GM19238 (cell line): ENCODE data around the gene OR7D4.
"Not testable (repeated sequence)": the region's sequence is repeated elsewhere in the genome, so short reads cannot be mapped to it uniquely, and the experiment has no call there.

Experiments used
- DNase-seq: peaks from one replicate; pipeline ENCODE4 v3.0.0; 2011; ENCODE audit warnings: low spot score; ENCODE audit not compliant: insufficient read length

The OR7D4 gene

DNA sequence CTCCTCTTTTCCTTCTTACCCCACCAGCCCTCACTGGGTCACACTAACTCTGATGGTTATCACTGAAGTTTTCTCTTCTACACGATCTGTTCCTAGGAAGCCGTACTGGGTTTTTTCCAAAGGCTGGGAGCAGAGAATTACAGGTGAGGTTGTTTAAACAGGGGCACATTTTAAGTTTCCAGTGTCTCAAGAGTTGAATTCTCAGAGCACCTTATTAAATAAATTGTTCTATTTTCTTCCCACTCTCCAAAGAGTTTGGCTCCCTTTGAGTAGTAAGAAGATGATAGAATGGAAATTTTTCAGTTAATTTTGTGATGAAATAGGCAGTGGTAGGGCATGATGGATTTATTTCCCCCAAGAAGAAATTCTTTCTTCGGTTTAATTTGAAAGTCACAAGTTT lies at the start of gene OR7D4:
OR7D4 (minus strand) TSS at position 101 of the 400 bp plus-strand sequence. CDS start 4,752 bp downstream, outside the sequence.
- DNase-seq: no peak

DNA sequence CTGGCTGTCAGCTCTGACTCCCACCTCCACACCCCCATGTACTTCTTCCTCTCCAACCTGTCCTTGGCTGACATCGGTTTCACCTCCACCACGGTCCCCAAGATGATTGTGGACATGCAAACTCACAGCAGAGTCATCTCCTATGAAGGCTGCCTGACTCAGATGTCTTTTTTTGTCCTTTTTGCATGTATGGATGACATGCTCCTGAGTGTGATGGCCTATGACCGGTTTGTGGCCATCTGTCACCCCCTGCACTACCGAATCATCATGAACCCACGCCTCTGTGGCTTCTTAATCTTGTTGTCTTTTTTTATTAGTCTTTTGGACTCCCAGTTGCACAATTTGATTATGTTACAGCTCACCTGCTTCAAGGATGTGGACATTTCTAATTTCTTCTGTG lies 31.8 kb upstream of the OR7D4 start:
- no peak for DNase-seq

DNA sequence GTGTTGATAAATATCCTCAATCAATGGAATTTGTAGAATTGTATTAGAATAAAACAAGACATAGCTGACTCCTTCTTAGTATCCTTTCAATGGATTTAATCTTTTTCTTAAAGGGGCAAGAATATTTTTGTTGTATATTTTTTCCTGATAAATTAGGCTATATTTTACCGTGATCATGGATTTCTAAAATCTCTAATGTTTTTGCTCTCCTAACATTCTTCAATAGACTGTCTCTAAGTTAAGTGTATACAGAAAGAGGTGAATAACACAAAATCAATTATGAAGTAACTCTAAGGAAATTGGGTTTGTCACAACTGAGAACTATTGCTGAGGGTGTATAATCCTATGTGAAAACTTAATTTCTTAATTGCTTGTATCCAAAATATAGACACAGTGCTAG lies 31.2 kb upstream of the OR7D4 start, which contains the start of gene OR7E24:
OR7E24 (plus strand) TSS at position 301 of the 400 bp plus-strand sequence. CDS start 114 bp downstream, outside the sequence.
- no peak for DNase-seq

- peak; percentile 27 for DNase-seq
Measured at GRCh38 chr19:9205501-9206113, 13.8 kb downstream of the OR7D4 start.

- DNase-seq: not testable (repeated sequence)
Measured at GRCh38 chr19:9198044-9198443, 21.3 kb downstream of the OR7D4 start.

GRCh38 chr19:9189535-9189934 lies 29.9 kb downstream of the OR7D4 start:
- no peak for DNase-seq

GRCh38 chr19:9187191-9187590 lies 32.2 kb downstream of the OR7D4 start:
- DNase-seq: no peak

DNA sequence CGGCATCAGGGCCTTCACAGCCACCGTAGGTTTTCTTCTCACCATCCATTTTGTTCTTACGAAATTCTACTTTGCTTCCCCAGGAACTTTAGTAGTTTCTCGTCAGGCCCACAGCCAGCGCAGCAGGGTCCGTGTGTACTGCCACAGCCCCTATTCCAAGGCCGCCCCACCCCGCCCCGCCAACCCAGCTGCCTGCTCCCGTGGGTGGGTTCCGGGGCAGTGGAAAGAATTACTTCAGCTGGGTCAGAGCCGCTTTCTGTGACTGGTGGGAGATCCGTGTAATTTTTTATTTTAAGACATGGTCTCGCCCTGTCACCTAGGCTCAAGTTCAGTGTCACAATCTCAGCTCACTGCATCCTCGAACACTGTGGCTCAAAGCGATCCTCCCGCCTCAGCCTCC lies 36.4 kb downstream of the OR7D4 start:
- DNase-seq: no peak

DNA sequence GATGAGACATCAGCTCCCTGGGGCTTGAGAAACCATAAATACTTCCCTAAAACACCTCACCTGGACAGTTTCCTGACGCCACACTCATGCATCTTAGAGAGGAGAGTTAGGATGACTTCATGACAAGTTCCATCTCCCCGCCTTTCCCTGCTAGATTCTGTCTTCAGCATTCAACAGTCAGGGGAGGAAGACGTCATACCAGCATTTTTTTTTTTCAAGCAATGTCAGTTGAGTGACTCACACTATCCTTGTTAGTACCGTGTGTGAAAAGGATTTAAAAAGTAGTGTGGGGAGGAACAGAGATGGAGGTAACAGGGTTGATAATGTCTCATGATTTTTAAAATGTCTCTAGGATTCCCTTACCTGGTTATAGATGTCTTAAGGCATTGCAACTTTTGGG lies 40.5 kb downstream of the OR7D4 start, which contains the start of gene OR7D2:
OR7D2 (plus strand) TSS at position 79 of the 400 bp plus-strand sequence. CDS start 6,803 bp downstream, outside the sequence.
- DNase-seq: no peak

GRCh38 chr19:9175326-9175725 lies 44.1 kb downstream of the OR7D4 start:
- no peak for DNase-seq

- DNase-seq: no peak
Measured at GRCh38 chr19:9171393-9171991, 47.9 kb downstream of the OR7D4 start.

- DNase-seq: no peak
Measured at GRCh38 chr19:9166846-9167245, 52.5 kb downstream of the OR7D4 start.

GRCh38 chr19:9165261-9165660 lies 54.1 kb downstream of the OR7D4 start:
- DNase-seq: no peak

GRCh38 chr19:9161427-9161826 lies 58.0 kb downstream of the OR7D4 start:
- DNase-seq: no peak
